ENCODE results near the gene NDST1.

NDST1 gene

DNA sequence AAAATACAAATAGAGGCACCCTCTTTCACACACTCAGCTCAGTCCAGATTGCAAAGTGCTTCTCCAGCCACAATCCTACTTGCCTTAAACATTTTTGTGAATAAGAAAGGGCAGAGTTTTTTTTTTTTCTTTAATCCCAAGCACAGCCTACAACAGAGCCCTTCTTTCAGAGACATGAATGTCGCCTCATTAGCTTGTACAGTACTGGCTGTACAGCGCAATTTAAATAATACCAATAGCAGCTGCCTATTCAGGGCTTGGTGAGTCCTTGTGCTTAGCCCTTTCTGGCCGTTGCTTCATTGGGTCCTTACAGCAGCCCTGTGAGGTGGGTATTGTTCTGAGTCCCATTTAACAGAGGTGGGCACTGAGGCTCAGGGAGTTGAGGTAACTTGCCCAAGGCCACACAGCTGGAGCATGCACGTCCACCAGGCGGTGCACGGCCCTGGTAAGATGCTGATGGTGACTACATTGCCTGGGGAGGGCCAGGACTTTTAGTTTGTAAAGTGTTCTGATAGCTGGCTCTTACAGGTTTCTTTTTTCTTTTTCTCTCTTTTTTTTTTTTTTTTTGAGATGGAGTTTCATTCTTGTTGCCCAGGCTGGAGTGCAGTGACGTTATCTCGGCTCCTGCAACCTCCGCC lies 23.1 kb downstream of the NDST1 start:
- Histone ChIP-seq H3K9me3 (ENCODE audit: control insufficient read depth in 1 of 2, low read length in 2 of 2) (no peaks in the 10 kb centered on the region), H3K27me3 (ENCODE audit: control insufficient read depth in 1 of 2, insufficient read depth in 2 of 2, low read length in 2 of 2) (no peaks in the 10 kb centered on the region), H3K9ac (ENCODE audit: low read depth in 1 of 2, low read length in 2 of 2) (no peak overlapping the region), H3K27ac (ENCODE audit: low read depth, low read length) (no peak overlapping the region), H3K4me1 (ENCODE audit: control insufficient read depth in 1 of 2, insufficient read depth in 2 of 2, low read length in 2 of 2) (no peaks in the 10 kb centered on the region), H3K36me3 (ENCODE audit: control insufficient read depth in 1 of 2, insufficient read depth in 2 of 2, low read length in 2 of 2) (peaks cover 6 to 43% of the 10 kb centered on the region in 2 donors), H3K4me3 (ENCODE audit: low read depth in 1 of 2, low read length in 2 of 2) (no peak overlapping the region)

DNA sequence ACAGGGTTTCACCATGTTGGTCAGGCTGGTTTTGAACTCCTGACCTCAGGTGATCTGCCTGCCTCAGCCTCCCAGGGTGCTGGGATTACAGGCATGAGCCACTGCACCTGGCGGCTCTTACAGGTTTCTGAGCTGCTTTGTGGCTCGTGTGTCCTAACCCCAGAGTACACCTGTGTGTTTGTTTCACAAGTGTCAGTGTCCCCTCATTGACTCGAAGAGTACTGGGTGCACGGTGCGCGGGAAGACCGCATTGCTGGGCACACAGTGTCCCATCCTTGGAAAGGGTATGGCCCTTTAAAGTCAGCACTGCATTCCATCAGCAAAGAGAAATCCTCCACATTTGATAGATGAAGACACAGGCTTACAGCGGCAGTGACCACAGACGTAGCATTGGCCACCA lies 23.8 kb downstream of the NDST1 start:
- Histone ChIP-seq H3K4me1 (ENCODE audit: control insufficient read depth in 1 of 2, insufficient read depth in 2 of 2, low read length in 2 of 2) (no peaks in the 10 kb centered on the region), H3K9ac (ENCODE audit: low read depth in 1 of 2, low read length in 2 of 2) (no peak overlapping the region), H3K36me3 (ENCODE audit: control insufficient read depth in 1 of 2, insufficient read depth in 2 of 2, low read length in 2 of 2) (peaks cover 6 to 43% of the 10 kb centered on the region in 2 donors), H3K27me3 (ENCODE audit: control insufficient read depth in 1 of 2, insufficient read depth in 2 of 2, low read length in 2 of 2) (no peaks in the 10 kb centered on the region), H3K4me3 (ENCODE audit: low read depth in 1 of 2, low read length in 2 of 2) (no peak overlapping the region), H3K9me3 (ENCODE audit: control insufficient read depth in 1 of 2, low read length in 2 of 2) (no peaks in the 10 kb centered on the region), H3K27ac (ENCODE audit: low read depth, low read length) (no peak overlapping the region)

DNA sequence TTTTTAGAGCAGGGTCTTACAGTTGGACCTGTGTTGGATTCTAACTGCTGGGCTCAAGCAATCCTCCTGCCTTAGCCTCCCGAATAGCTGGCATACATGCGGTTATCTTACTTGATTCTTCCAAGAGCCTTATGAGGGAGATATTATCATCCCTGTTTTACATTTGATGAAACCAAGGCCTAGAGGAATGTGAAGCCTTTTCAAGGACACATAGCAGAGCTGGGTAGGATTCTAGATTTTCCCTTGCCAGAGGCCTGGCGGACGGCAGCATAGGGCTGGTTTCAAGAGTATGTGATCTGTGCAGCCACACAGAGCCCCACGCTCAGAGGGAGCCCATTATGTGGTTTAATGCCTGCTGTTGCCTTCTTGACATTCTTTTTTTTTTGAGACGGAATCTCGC lies 24.2 kb downstream of the NDST1 start:
- H3K4me1 ChIP-seq (ENCODE audit: control insufficient read depth in 1 of 2, insufficient read depth in 2 of 2, low read length in 2 of 2), result no peaks in the 10 kb centered on the region
- H3K9ac ChIP-seq (ENCODE audit: low read depth in 1 of 2, low read length in 2 of 2), result no peak overlapping the region
- H3K36me3 ChIP-seq (ENCODE audit: control insufficient read depth in 1 of 2, insufficient read depth in 2 of 2, low read length in 2 of 2), result peaks cover 6 to 43% of the 10 kb centered on the region in 2 donors

DNA sequence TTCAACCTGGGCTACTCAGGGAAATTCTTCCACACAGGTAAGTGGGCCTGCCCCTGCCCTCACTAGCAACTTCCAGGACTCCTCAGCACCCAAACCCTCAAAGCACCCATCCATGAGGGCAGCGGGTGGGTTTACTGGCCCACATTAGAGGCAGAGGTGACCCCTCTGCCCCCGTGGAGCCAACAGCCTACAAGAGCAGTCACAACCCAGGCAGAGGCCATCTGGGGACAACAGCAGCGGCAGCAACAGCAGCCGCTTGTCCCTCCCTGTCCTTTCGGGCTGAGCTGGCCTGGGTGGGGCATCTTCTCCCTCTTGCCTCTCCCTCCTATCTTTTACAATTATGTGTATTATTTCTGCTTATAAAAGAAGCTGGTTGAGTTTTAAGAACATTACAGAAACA lies 25.1 kb downstream of the NDST1 start:
- Histone ChIP-seq H3K9me3 (ENCODE audit: control insufficient read depth in 1 of 2, low read length in 2 of 2) (no peaks in the 10 kb centered on the region), H3K36me3 (ENCODE audit: control insufficient read depth in 1 of 2, insufficient read depth in 2 of 2, low read length in 2 of 2) (peaks cover 4 to 42% of the 10 kb centered on the region in 2 donors), H3K27ac (ENCODE audit: low read depth, low read length) (no peak overlapping the region), H3K9ac (ENCODE audit: low read depth in 1 of 2, low read length in 2 of 2) (no peak overlapping the region), H3K27me3 (ENCODE audit: control insufficient read depth in 1 of 2, insufficient read depth in 2 of 2, low read length in 2 of 2) (no peaks in the 10 kb centered on the region), H3K4me3 (ENCODE audit: low read depth in 1 of 2, low read length in 2 of 2) (no peak overlapping the region), H3K4me1 (ENCODE audit: control insufficient read depth in 1 of 2, insufficient read depth in 2 of 2, low read length in 2 of 2) (no peaks in the 10 kb centered on the region)

More for the DNA sequence above, 24.2 kb downstream of the NDST1 start:
- Histone ChIP-seq H3K9me3 (ENCODE audit: control insufficient read depth in 1 of 2, low read length in 2 of 2) (no peaks in the 10 kb centered on the region), H3K27ac (ENCODE audit: low read depth, low read length) (no peak overlapping the region), H3K4me3 (ENCODE audit: low read depth in 1 of 2, low read length in 2 of 2) (no peak overlapping the region), H3K27me3 (ENCODE audit: control insufficient read depth in 1 of 2, insufficient read depth in 2 of 2, low read length in 2 of 2) (no peaks in the 10 kb centered on the region)

- H3K36me3 ChIP-seq (ENCODE audit: control insufficient read depth in 1 of 2, insufficient read depth in 2 of 2, low read length in 2 of 2), result peaks cover 16 to 50% of the 10 kb centered on the region in 2 donors
- H3K4me1 ChIP-seq (ENCODE audit: control insufficient read depth in 1 of 2, insufficient read depth in 2 of 2, low read length in 2 of 2), result no peaks in the 10 kb centered on the region
- no peak overlapping the region for H3K9ac ChIP-seq (ENCODE audit: low read depth in 1 of 2, low read length in 2 of 2)
- no peaks in the 10 kb centered on the region for H3K9me3 ChIP-seq (ENCODE audit: control insufficient read depth in 1 of 2, low read length in 2 of 2)
- H3K27me3 ChIP-seq (ENCODE audit: control insufficient read depth in 1 of 2, insufficient read depth in 2 of 2, low read length in 2 of 2), result no peaks in the 10 kb centered on the region
- H3K4me3 ChIP-seq (ENCODE audit: low read depth in 1 of 2, low read length in 2 of 2), result no peak overlapping the region
- no peak overlapping the region for H3K27ac ChIP-seq (ENCODE audit: low read depth, low read length)
Observed at GRCh38 chr5:150534811-150535210, 26.9 kb downstream of the NDST1 start.

GRCh38 chr5:150535611-150536010 lies 27.7 kb downstream of the NDST1 start:
- no peak overlapping the region for H3K4me3 ChIP-seq (ENCODE audit: low read depth in 1 of 2, low read length in 2 of 2)
- H3K9ac ChIP-seq (ENCODE audit: low read depth in 1 of 2, low read length in 2 of 2), result no peak overlapping the region
- H3K27me3 ChIP-seq (ENCODE audit: control insufficient read depth in 1 of 2, insufficient read depth in 2 of 2, low read length in 2 of 2), result no peaks in the 10 kb centered on the region
- H3K9me3 ChIP-seq (ENCODE audit: control insufficient read depth in 1 of 2, low read length in 2 of 2), result no peaks in the 10 kb centered on the region
- H3K36me3 ChIP-seq (ENCODE audit: control insufficient read depth in 1 of 2, insufficient read depth in 2 of 2, low read length in 2 of 2), result peaks cover 21 to 58% of the 10 kb centered on the region in 2 donors
- no peak overlapping the region for H3K27ac ChIP-seq (ENCODE audit: low read depth, low read length)
- peaks cover 0 to 7% of the 10 kb centered on the region in 2 donors for H3K4me1 ChIP-seq (ENCODE audit: control insufficient read depth in 1 of 2, insufficient read depth in 2 of 2, low read length in 2 of 2)

DNA sequence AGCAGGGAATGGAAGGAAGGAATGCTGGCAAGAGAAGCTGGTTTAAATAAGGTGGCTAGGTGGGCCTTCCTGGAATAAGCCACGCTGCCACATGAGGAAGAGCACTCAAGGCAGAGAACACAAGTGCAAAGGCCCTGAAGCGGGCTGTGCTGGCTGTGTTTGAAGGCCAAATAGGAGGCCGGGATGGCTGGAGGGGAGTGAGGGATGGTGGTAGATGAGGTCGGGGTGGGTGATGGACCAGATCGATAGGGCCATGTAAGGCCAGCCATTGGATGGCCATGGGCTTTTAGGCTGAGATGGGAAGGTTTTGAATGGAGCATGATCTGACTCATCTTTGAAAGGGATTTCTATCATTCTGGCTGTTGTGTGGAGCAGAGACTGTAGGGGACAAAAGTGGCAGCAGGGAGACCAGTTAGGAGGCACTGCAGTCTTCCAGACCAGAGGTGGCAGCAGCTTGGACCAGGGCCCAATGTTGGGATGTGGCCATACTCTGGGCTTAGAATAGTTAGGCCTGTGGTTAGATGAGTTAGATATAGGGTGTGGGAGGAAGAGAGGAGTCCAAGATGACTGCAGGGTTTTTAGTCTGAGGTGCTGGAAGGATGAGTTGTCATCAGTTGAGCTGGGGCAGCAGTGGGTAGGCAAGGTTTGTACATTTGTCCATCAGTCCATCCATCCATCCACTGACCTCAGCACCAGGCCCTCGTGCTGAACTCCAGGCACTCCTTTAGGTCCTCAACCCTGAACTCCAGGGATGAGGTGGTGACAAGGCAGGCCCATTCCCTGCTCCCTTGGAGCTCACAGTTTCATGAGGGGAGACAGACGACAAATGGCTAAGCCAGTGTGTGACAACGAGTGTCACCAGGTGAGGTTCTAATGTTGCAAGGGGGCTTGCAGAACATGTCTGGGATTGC lies 30.3 kb downstream of the NDST1 start:
- Histone ChIP-seq H3K9me3 (ENCODE audit: control insufficient read depth in 1 of 2, low read length in 2 of 2) (no peaks in the 10 kb centered on the region), H3K9ac (ENCODE audit: low read depth in 1 of 2, low read length in 2 of 2) (no peak overlapping the region), H3K36me3 (ENCODE audit: control insufficient read depth in 1 of 2, insufficient read depth in 2 of 2, low read length in 2 of 2) (peaks cover 18 to 52% of the 10 kb centered on the region in 2 donors), H3K4me3 (ENCODE audit: low read depth in 1 of 2, low read length in 2 of 2) (no peak overlapping the region), H3K27ac (ENCODE audit: low read depth, low read length) (no peak overlapping the region), H3K27me3 (ENCODE audit: control insufficient read depth in 1 of 2, insufficient read depth in 2 of 2, low read length in 2 of 2) (no peaks in the 10 kb centered on the region), H3K4me1 (ENCODE audit: control insufficient read depth in 1 of 2, insufficient read depth in 2 of 2, low read length in 2 of 2) (peaks cover 22 to 31% of the 10 kb centered on the region in 2 donors)

GRCh38 chr5:150539206-150539605 lies 31.3 kb downstream of the NDST1 start:
- H3K4me3 ChIP-seq (ENCODE audit: low read depth in 1 of 2, low read length in 2 of 2), result no peak overlapping the region
- H3K36me3 ChIP-seq (ENCODE audit: control insufficient read depth in 1 of 2, insufficient read depth in 2 of 2, low read length in 2 of 2), result peaks cover 18 to 49% of the 10 kb centered on the region in 2 donors
- H3K27me3 ChIP-seq (ENCODE audit: control insufficient read depth in 1 of 2, insufficient read depth in 2 of 2, low read length in 2 of 2), result no peaks in the 10 kb centered on the region
- no peaks in the 10 kb centered on the region for H3K9me3 ChIP-seq (ENCODE audit: control insufficient read depth in 1 of 2, low read length in 2 of 2)
- H3K4me1 ChIP-seq (ENCODE audit: control insufficient read depth in 1 of 2, insufficient read depth in 2 of 2, low read length in 2 of 2), result peaks cover 25 to 33% of the 10 kb centered on the region in 2 donors
- no peak overlapping the region for H3K9ac ChIP-seq (ENCODE audit: low read depth in 1 of 2, low read length in 2 of 2)
- H3K27ac ChIP-seq (ENCODE audit: low read depth, low read length), result no peak overlapping the region

DNA sequence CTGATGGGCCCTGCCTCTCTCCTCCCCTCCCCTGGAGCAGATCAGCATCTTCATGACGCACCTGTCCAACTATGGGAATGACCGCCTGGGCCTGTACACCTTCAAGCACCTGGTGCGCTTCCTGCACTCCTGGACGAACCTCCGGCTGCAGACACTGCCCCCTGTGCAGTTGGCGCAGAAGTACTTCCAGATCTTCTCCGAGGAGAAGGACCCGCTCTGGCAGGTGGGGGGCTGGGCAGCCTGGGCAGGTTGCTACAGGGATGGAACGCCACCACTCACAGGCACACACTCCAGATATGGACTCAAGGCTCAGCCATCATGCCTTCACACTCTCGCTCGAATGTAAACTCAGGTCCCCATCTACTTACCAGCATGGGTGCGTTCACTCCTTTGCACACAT lies 32.1 kb downstream of the NDST1 start:
- H3K4me1 ChIP-seq (ENCODE audit: control insufficient read depth in 1 of 2, insufficient read depth in 2 of 2, low read length in 2 of 2), result peaks cover 25 to 39% of the 10 kb centered on the region in 2 donors
- no peaks in the 10 kb centered on the region for H3K9me3 ChIP-seq (ENCODE audit: control insufficient read depth in 1 of 2, low read length in 2 of 2)
- H3K9ac ChIP-seq (ENCODE audit: low read depth in 1 of 2, low read length in 2 of 2), result no peak overlapping the region
- H3K27me3 ChIP-seq (ENCODE audit: control insufficient read depth in 1 of 2, insufficient read depth in 2 of 2, low read length in 2 of 2), result no peaks in the 10 kb centered on the region
- no peak overlapping the region for H3K27ac ChIP-seq (ENCODE audit: low read depth, low read length)
- H3K4me3 ChIP-seq (ENCODE audit: low read depth in 1 of 2, low read length in 2 of 2), result no peak overlapping the region
- H3K36me3 ChIP-seq (ENCODE audit: control insufficient read depth in 1 of 2, insufficient read depth in 2 of 2, low read length in 2 of 2), result peaks cover 18 to 42% of the 10 kb centered on the region in 2 donors
